H1 (cell line): ENCODE results near the gene NDUFB8. TPM values are rescaled to one million over a fixed set of nuclear protein-coding genes. Genes with fewer than 3 reads are reported as not detected.

Experiments used
- CTCF ChIA-PET: fragments of 300-600 bp; sonication (Branson Sonifier 250); formaldehyde crosslinking; loops from one replicate; lab custom pipeline; 2021; ENCODE audit not compliant: partially characterized antibody; lab: Charles Lee
- POLR2A ChIA-PET: fragments of 300-600 bp; sonication (Branson Sonifier 250); formaldehyde crosslinking; loops from one replicate; lab custom pipeline; 2021; ENCODE audit warnings: inconsistent platforms; ENCODE audit not compliant: partially characterized antibody; lab: Charles Lee
- DNase-seq, 2 experiments: peaks; one replicate each; pipeline versions ENCODE4 v3.0.0 to v3.0.0-alpha.2; 2010 to 2022; ENCODE audit warnings: low spot score in 2 of 2, low read depth in 1 of 2, mixed read lengths in 1 of 2
- FAIRE-seq: peaks from 2 replicates; lab custom pipeline; 2011; peaks lifted over from hg19 to GRCh38; lab: Jason Lieb, UNC
- H2AFZ ChIP-seq: 2 replicates; pipeline ENCODE4 v1.8.1; 2012; ENCODE audit warnings: low read length, inconsistent platforms
- H2AK5ac ChIP-seq: 2 replicates; pipeline ENCODE4 v1.6.1; 2013; ENCODE audit warnings: low read depth, low read length
- H2BK120ac ChIP-seq: replicated peaks from 2 replicates; pipeline ENCODE3; 2013; ENCODE audit warnings: low read depth, low read length, inconsistent platforms
- H2BK12ac ChIP-seq: 2 replicates; pipeline ENCODE4 v1.6.1; 2013; ENCODE audit warnings: low read depth, low read length
- H2BK15ac ChIP-seq: 2 replicates; pipeline ENCODE4 v1.6.1; 2013; ENCODE audit warnings: low read length
- H2BK20ac ChIP-seq: 2 replicates; pipeline ENCODE4 v1.6.1; 2013; ENCODE audit warnings: low read length
- H2BK5ac ChIP-seq: 2 replicates; pipeline ENCODE4 v1.6.1; 2013; ENCODE audit warnings: low read depth, low read length
- H3K14ac ChIP-seq: 2 replicates; pipeline ENCODE4 v1.6.1; 2013; ENCODE audit warnings: inconsistent platforms; ENCODE audit not compliant: insufficient read length
- H3K18ac ChIP-seq: 2 replicates; pipeline ENCODE4 v1.6.1; 2013; ENCODE audit warnings: low read length; ENCODE audit errors: extremely low read depth
- H3K23ac ChIP-seq: 2 replicates; pipeline ENCODE4 v1.6.1; 2013; ENCODE audit warnings: inconsistent platforms; ENCODE audit not compliant: insufficient read length
- H3K23me2 ChIP-seq: 2 replicates; pipeline ENCODE4 v1.6.1; 2013; ENCODE audit warnings: low read depth, low read length
- H3K27ac ChIP-seq: 2 replicates; pipeline ENCODE4 v1.6.1; 2011; ENCODE audit warnings: low read depth, low read length, inconsistent platforms
- H3K27me3 ChIP-seq, 4 experiments: replicated peaks in 1 of 4; 1 replicate in 1 of 4; 2 replicates in 3 of 4; pipeline versions ENCODE4 v1.6.1 to v1.8.1; 2011 to 2013; ENCODE audit warnings: low read length in 3 of 4, mild to moderate bottlenecking in 3 of 4, inconsistent platforms in 2 of 4, mixed read lengths in 2 of 4, moderate library complexity in 1 of 4; ENCODE audit not compliant: control insufficient read depth in 3 of 4, insufficient read depth in 3 of 4; ENCODE audit errors: extremely low read depth in 1 of 4
- H3K36me3 ChIP-seq, 4 experiments: 2 replicates each; pipeline versions ENCODE4 v1.6.1 to v1.8.1; 2011 to 2013; ENCODE audit warnings: mild to moderate bottlenecking in 4 of 4, low read length in 3 of 4, moderate library complexity in 2 of 4, control low read depth in 1 of 4, inconsistent platforms in 1 of 4; ENCODE audit not compliant: insufficient read depth in 4 of 4, control insufficient read depth in 2 of 4
- H3K4ac ChIP-seq: replicated peaks from 2 replicates; pipeline ENCODE3; 2013; ENCODE audit warnings: low read length, low read depth, mixed read lengths, inconsistent platforms; ENCODE audit not compliant: insufficient read length
- H3K4me1 ChIP-seq, 4 experiments: replicated peaks in 1 of 4; 1 replicate in 1 of 4; 2 replicates in 3 of 4; pipeline versions ENCODE4 v1.6.1 to v1.8.1; 2011 to 2013; ENCODE audit warnings: low read length in 3 of 4, inconsistent platforms in 2 of 4, mixed read lengths in 1 of 4; ENCODE audit not compliant: insufficient read depth in 4 of 4, control insufficient read depth in 3 of 4
- H3K4me2 ChIP-seq, 2 experiments: 2 replicates each; pipeline versions ENCODE4 v1.6.1 to v1.8.1; 2011 to 2013; ENCODE audit warnings: low read depth in 2 of 2, low read length in 2 of 2, control low read depth in 1 of 2, inconsistent platforms in 1 of 2, mild to moderate bottlenecking in 1 of 2; ENCODE audit not compliant: insufficient read depth in 1 of 2
- H3K4me3 ChIP-seq, 4 experiments: fragments of 200-600, 300-600 bp in 1 of 4; sonication (generic), shearing (Covaris generic), sonication (Bioruptor Twin) in 1 of 4; 2 replicates each; pipeline versions ENCODE4 v1.5.1 to v1.8.1; 2011 to 2016; ENCODE audit warnings: low read length in 4 of 4, low read depth in 3 of 4, control low read depth in 2 of 4, inconsistent platforms in 2 of 4, mild to moderate bottlenecking in 2 of 4, mixed read lengths in 1 of 4, moderate library complexity in 1 of 4; ENCODE audit not compliant: insufficient read depth in 2 of 4; ENCODE audit errors: extremely low read depth in 1 of 4
- H3K56ac ChIP-seq: replicated peaks from 2 replicates; pipeline ENCODE3; 2013; ENCODE audit warnings: low read depth, mild to moderate bottlenecking, mixed read lengths, low read length, inconsistent platforms; ENCODE audit not compliant: insufficient read length
- H3K79me1 ChIP-seq: 2 replicates; pipeline ENCODE4 v1.6.1; 2013; ENCODE audit warnings: low read depth, low read length, control low read depth
- H3K79me2 ChIP-seq, 2 experiments: 2 replicates each; pipeline versions ENCODE4 v1.6.1 to v1.8.1; 2012 to 2013; ENCODE audit warnings: low read length in 2 of 2, mild to moderate bottlenecking in 2 of 2, inconsistent platforms in 1 of 2; ENCODE audit not compliant: insufficient read depth in 2 of 2, control insufficient read depth in 1 of 2
- H3K9ac ChIP-seq, 4 experiments: replicated peaks in 1 of 4; 1 replicate in 1 of 4; 2 replicates in 3 of 4; pipeline versions ENCODE4 v1.6.1 to v1.8.1; 2011 to 2013; ENCODE audit warnings: low read depth in 3 of 4, low read length in 3 of 4, control low read depth in 2 of 4, mild to moderate bottlenecking in 2 of 4, moderate library complexity in 2 of 4, inconsistent platforms in 1 of 4; ENCODE audit errors: extremely low read depth in 1 of 4
- H3K9me3 ChIP-seq, 2 experiments: 2 replicates each; pipeline versions ENCODE4 v1.6.1 to v1.8.1; 2012 to 2013; ENCODE audit warnings: mild to moderate bottlenecking in 2 of 2, moderate library complexity in 2 of 2, control low read depth in 1 of 2, inconsistent platforms in 1 of 2, low read depth in 1 of 2, low read length in 1 of 2, mixed read lengths in 1 of 2; ENCODE audit not compliant: insufficient read depth in 2 of 2
- H4K20me1 ChIP-seq, 2 experiments: replicated peaks in 1 of 2; 2 replicates each; pipeline versions ENCODE3 to v1.8.1; 2011 to 2013; ENCODE audit warnings: inconsistent platforms in 2 of 2, low read length in 2 of 2, mild to moderate bottlenecking in 1 of 2; ENCODE audit not compliant: insufficient read depth in 2 of 2, control insufficient read depth in 1 of 2
- H4K5ac ChIP-seq: 2 replicates; pipeline ENCODE4 v1.6.1; 2013; ENCODE audit warnings: low read length, low read depth, mixed read lengths, inconsistent platforms; ENCODE audit not compliant: insufficient read length
- H4K8ac ChIP-seq: 2 replicates; pipeline ENCODE4 v1.8.0; 2013; ENCODE audit warnings: mild to moderate bottlenecking, moderate library complexity, low read length, inconsistent platforms; ENCODE audit not compliant: insufficient read depth; ENCODE audit errors: extremely low read depth
- H4K91ac ChIP-seq: replicated peaks from 2 replicates; pipeline ENCODE3; 2013; ENCODE audit warnings: low read length, mixed read lengths, inconsistent platforms; ENCODE audit not compliant: insufficient read length
- FOSL1 ChIP-seq: IDR thresholded peaks from 2 replicates; pipeline ENCODE4 v1.6.1; 2011; ENCODE audit warnings: mild to moderate bottlenecking, low read depth, low read length, moderate library complexity; ENCODE audit not compliant: insufficient read depth
- JUN ChIP-seq: IDR thresholded peaks from 2 replicates; pipeline ENCODE4 v1.6.1; 2011; ENCODE audit warnings: low read depth, mild to moderate bottlenecking, improper control_type of control experiment, low read length
- KDM1A ChIP-seq: fragments of 200-600, 300-600 bp; sonication (generic); IDR thresholded peaks from 2 replicates; pipeline ENCODE4 v1.7.1; 2016; ENCODE audit warnings: mild to moderate bottlenecking, low read length, borderline replicate concordance
- NRF1 ChIP-seq: IDR thresholded peaks from 2 replicates; pipeline ENCODE4 v1.6.1; 2011; ENCODE audit warnings: mild to moderate bottlenecking, low read depth, low read length, improper control_type of control experiment
- SP4 ChIP-seq: IDR thresholded peaks from 2 replicates; pipeline ENCODE4 v1.6.1; 2012; ENCODE audit warnings: low read length, inconsistent platforms
- TCF12 ChIP-seq: IDR thresholded peaks from 2 replicates; pipeline ENCODE4 v1.6.1; 2011; ENCODE audit warnings: low read depth, mild to moderate bottlenecking, low read length
- WGBS, 2 experiments: shearing (Covaris generic) in 1 of 2; methylation state at CpG; one replicate each; pipeline versions ENCODE4 v1.1.6 to v1.1.7; 2013 to 2015; ENCODE audit warnings: low lambda C conversion rate in 2 of 2, mixed read lengths in 2 of 2, inconsistent platforms in 1 of 2, low coverage in 1 of 2, missing lambda C conversion rate in 1 of 2; ENCODE audit not compliant: insufficient replicate concordance in 2 of 2, insufficient coverage in 1 of 2, insufficient read length in 1 of 2; ENCODE audit errors: extremely low coverage in 1 of 2, missing lambda C conversion rate in 1 of 2; 5-methylcytosine and 5-hydroxymethylcytosine counted together
- polyA plus RNA-seq, 7 experiments: library from polyadenylated mRNA; depleted of rRNA in 3 of 7; stranded (reverse) in 5 of 7; unstranded in 2 of 7; fragments of >200 nt in 5 of 7; fragments of 200-250 nt in 2 of 7; gene quantifications; 1 replicate in 5 of 7; 2 replicates in 1 of 7; 4 replicates in 1 of 7; pipeline versions ENCODE4 v1.2.1 to v1.2.3, GENCODE V29; 2011 to 2013; ENCODE audit warnings: missing spikeins in 2 of 7, mixed read lengths in 2 of 7
- total RNA-seq: library from RNA; stranded (reverse); fragmentation: NEBNext Ultra II Directional; extraction: Animal tissue kit (Norgen Biotek cat#: 25700); gene quantifications from 2 replicates; pipeline ENCODE4 v1.2.1, GENCODE V29; 2021

NDUFB8 gene
- total and polyA plus RNA-seq, 2 of the 8 experiments (the other 6 are each of a cell fraction or from before 2014, with no cell fraction given), result 175 to 455 TPM

DNA sequence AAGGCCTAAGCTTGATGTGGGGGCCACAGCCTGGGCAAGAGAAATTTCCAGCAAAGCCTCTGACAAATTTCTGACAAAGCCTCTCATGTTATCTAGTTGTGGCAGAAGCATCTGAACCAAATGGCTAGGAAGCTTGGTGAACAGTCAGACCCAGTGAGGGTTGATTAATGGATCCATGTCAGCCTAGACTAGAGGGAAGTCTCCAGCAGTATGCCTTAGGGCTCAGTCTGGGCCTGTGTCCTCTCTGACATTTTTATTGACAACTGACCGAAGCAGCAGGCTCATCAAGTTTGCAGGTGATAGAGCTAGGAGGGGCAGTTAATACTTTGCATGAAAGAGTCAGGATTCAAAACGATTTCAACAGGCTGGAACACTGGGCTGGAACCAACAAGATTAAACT is 31.3 kb upstream of the NDUFB8 start:
- TF ChIP-seq SP4, result no peak
- no peak for TF ChIP-seq JUN
- TF ChIP-seq TCF12, result no peak
- TF ChIP-seq KDM1A, result no peak
- TF ChIP-seq FOSL1, result no peak
- TF ChIP-seq NRF1, result no peak
- 85% methylated on average over 2 of the region's 2 CpGs; no CpG with 5 or more reads in 1 of the 2 experiments for WGBS, 2 experiments
- peaks cover 0 to 3% of the 10 kb centered on the region in 2 experiments; a peak in 1 of 4 replicates for H3K9me3 ChIP-seq
- no peak overlapping the region for H2BK15ac ChIP-seq
- ChIA-PET CTCF (interaction anchor here (0.6 to 6.1 kb wide), 24 partner anchors 9 to 329 kb away, joined by 3 to 81 read pairs (median 4); no protein-coding TSS in a partner anchor), POLR2A (interaction anchor here (0.7 to 5.2 kb wide), 11 partner anchors 9 to 426 kb away, joined by 3 to 41 read pairs (median 5); partner anchors contain the start of genes HIF1AN, MRPL43 and TWNK)
- H4K91ac ChIP-seq, result no peak overlapping the region
- no peaks in the 10 kb centered on the region for H3K23me2 ChIP-seq
- no peak overlapping the region for H2BK20ac ChIP-seq
- FAIRE-seq (no peak), DNase-seq (no peak)
- no peak overlapping the region for H3K23ac ChIP-seq
- no peak overlapping the region for H3K4ac ChIP-seq
- no peak overlapping the region for H2BK120ac ChIP-seq
- peaks cover 0 to 12% (median 1%) of the 10 kb centered on the region in 4 experiments; a peak in 2 of 8 replicates for H3K36me3 ChIP-seq
- H3K79me1 ChIP-seq, result no peaks in the 10 kb centered on the region
- no peak overlapping the region for H2BK12ac ChIP-seq
- H3K4me2 ChIP-seq, result no peak overlapping the region
- H3K79me2 ChIP-seq, result no peaks in the 10 kb centered on the region
- no peak overlapping the region for H3K56ac ChIP-seq
- H2AFZ ChIP-seq, result no peak overlapping the region
- H3K9ac ChIP-seq, result no peak overlapping the region
- H4K20me1 ChIP-seq, result no peaks in the 10 kb centered on the region
- no peak overlapping the region for H2AK5ac ChIP-seq
- H3K14ac ChIP-seq, result no peak overlapping the region
- no peak overlapping the region for H3K18ac ChIP-seq
- peaks cover 0 to 4% (median 0%) of the 10 kb centered on the region in 4 experiments; a peak in 2 of 7 replicates for H3K4me1 ChIP-seq
- H3K4me3 ChIP-seq, result no peak overlapping the region
- peaks cover 0 to 13% (median 6%) of the 10 kb centered on the region in 4 experiments; a peak in 4 of 7 replicates for H3K27me3 ChIP-seq
- H3K27ac ChIP-seq, result no peak overlapping the region
- H4K8ac ChIP-seq, result no peak overlapping the region
- no peak overlapping the region for H2BK5ac ChIP-seq
- H4K5ac ChIP-seq, result no peak overlapping the region
